Activated naive CD4-positive, alpha-beta T cell treated with anti-CD3 and anti-CD28 coated beads, Interleukin-2, amount 50 U/mL, for 16 hours (primary cell): ENCODE data around the gene TBX1.
A peak's percentile ranks its signal among the peaks of the same experiment; 100 is the strongest.
"Not testable (repeated sequence)": the region's sequence is repeated elsewhere in the genome, so short reads cannot be mapped to it uniquely, and the experiment has no call there.

ENCODE experiments used
- DNase-seq: peaks from one replicate; pipeline ENCODE4 v3.0.0-alpha.2; 2020

TBX1 gene

GRCh38 chr22:19765477-19766239, 5.1 kb downstream of the TBX1 start:
- no peak for DNase-seq

- DNase-seq: no peak
Measured at GRCh38 chr22:19766240-19766510, 5.6 kb downstream of the TBX1 start.

GRCh38 chr22:19766511-19767426, 6.2 kb downstream of the TBX1 start:
- DNase-seq: peak; percentile 52

- no peak for DNase-seq
Measured at GRCh38 chr22:19767427-19768341, 7.1 kb downstream of the TBX1 start.

GRCh38 chr22:19769393-19769715, 8.8 kb downstream of the TBX1 start:
- DNase-seq: peak; percentile 2

- no peak for DNase-seq
Measured at GRCh38 chr22:19770349-19771220, 10.0 kb downstream of the TBX1 start.

- DNase-seq: no peak
Measured at GRCh38 chr22:19772422-19772672, 11.8 kb downstream of the TBX1 start.

GRCh38 chr22:19772673-19773469, 12.3 kb downstream of the TBX1 start:
- DNase-seq: no peak

- no peak for DNase-seq
Measured at GRCh38 chr22:19773470-19774040, 13.0 kb downstream of the TBX1 start.

GRCh38 chr22:19774628-19775027, 14.1 kb downstream of the TBX1 start:
- no peak for DNase-seq

GRCh38 chr22:19775496-19776325, 15.1 kb downstream of the TBX1 start:
- DNase-seq: peak; percentile 5

GRCh38 chr22:19776433-19777031, 16.0 kb downstream of the TBX1 start:
- DNase-seq: peak; percentile 6

- DNase-seq: not testable (repeated sequence)
Measured at GRCh38 chr22:19777192-19777591, 16.6 kb downstream of the TBX1 start.

- DNase-seq: peak; percentile 2
Measured at GRCh38 chr22:19779011-19779421, 18.4 kb downstream of the TBX1 start.

- DNase-seq: no peak
Measured at GRCh38 chr22:19779685-19780268, 19.2 kb downstream of the TBX1 start.

- no peak for DNase-seq
Measured at GRCh38 chr22:19782533-19782932, 22.0 kb downstream of the TBX1 start.

- DNase-seq: peak; percentile 5
Measured at GRCh38 chr22:19783586-19784383, 23.2 kb downstream of the TBX1 start.

GRCh38 chr22:19784384-19785175, 24.0 kb downstream of the TBX1 start:
- DNase-seq: peak; percentile 8
